Measurements from ENCODE around the gene PLPP4. TPM values are rescaled to one million over a fixed set of nuclear protein-coding genes. Genes with fewer than 3 reads are reported as not detected.

The PLPP4 gene
- 31.8 and 49.6 TPM in 2 replicates for total RNA-seq

GRCh38 chr10:120456626-120457430 lies at the start of gene PLPP4:
Gene PLPP4, plus strand, starts transcription at chr10:120457227. Its CDS starts 79 bp downstream, at chr10:120457306.

